ENCODE measurements around the gene NTSR1. TPM values are rescaled to one million over a fixed set of nuclear protein-coding genes. Genes with fewer than 3 reads are reported as not detected.

NTSR1 gene
- total RNA-seq, 2 donors from 2014 or later: not detected

Other genes starting within 250 kb of the NTSR1 start
- gene GATA5, start 232.8 kb upstream of the NTSR1 start, total RNA-seq: not detected
- gene SLCO4A1, start 66.3 kb upstream of the NTSR1 start, total RNA-seq: 10 to 100 TPM; 42.9 to 88.3 TPM
- 10 to 100 TPM; 14.4 to 19.3 TPM for gene MRGBP, start 87.6 kb downstream of the NTSR1 start, total RNA-seq
- gene OGFR, start 96.0 kb downstream of the NTSR1 start, total RNA-seq: 10 to 100 TPM; 75.9 to 88.7 TPM
- gene COL9A3, start 108.2 kb downstream of the NTSR1 start, total RNA-seq: not detected
- gene TCFL5, start 153.0 kb downstream of the NTSR1 start, total RNA-seq: 1 to 10 TPM; 4.1 to 5.9 TPM
- 10 to 100 TPM; 57.6 to 81.1 TPM for gene DIDO1, start 217.7 kb downstream of the NTSR1 start, total RNA-seq
- 10 to 100 TPM; 34.9 to 35.5 TPM for gene GID8, start 229.3 kb downstream of the NTSR1 start, total RNA-seq
- gene SLC17A9, start 243.9 kb downstream of the NTSR1 start, total RNA-seq: 100 to 1,000 TPM in 1 of 2 donors, 10 to 100 TPM in 1; 34.9 to 100 TPM